Caco-2 (cell line): ENCODE results near the gene PIGO. TPM values are rescaled to one million over a fixed set of nuclear protein-coding genes. Genes with fewer than 3 reads are reported as not detected.

Experiments
- BruUV-seq: library from RNA; stranded (reverse); fragments of 400-500 nt; replicated peaks from 2 replicates; lab custom pipeline; 2021; lab: Mats Ljungman, UMichigan
- CTCF ChIA-PET: fragments of 300-600 bp; sonication (Branson Sonifier 250); formaldehyde crosslinking; loops from one replicate; lab custom pipeline; 2022; ENCODE audit warnings: antibody characterized with exemption; lab: Charles Lee
- POLR2A ChIA-PET: fragments of 300-600 bp; sonication (Branson Sonifier 250); formaldehyde crosslinking; loops from one replicate; lab custom pipeline; 2022; ENCODE audit warnings: antibody characterized with exemption; lab: Charles Lee
- DNase-seq, 2 experiments: peaks; one replicate each; pipeline versions ENCODE4 v3.0.0 to v3.0.0-alpha.2; 2020 to 2022
- H3K27me3 ChIP-seq: replicated peaks from 2 replicates; pipeline ENCODE4 v1.6.0; 2011; ENCODE audit warnings: low read length; ENCODE audit not compliant: control insufficient read depth, insufficient read depth
- H3K36me3 ChIP-seq: 2 replicates; pipeline ENCODE4 v1.5.1; 2011; ENCODE audit warnings: low read length; ENCODE audit not compliant: control insufficient read depth, insufficient read depth
- H3K4me1 ChIP-seq: fragments of 250-450 bp; sonication (Bioruptor Pico); 2 replicates; pipeline ENCODE4 v1.5.1; 2020; ENCODE audit warnings: mild to moderate bottlenecking
- H3K4me3 ChIP-seq: 2 replicates; pipeline ENCODE4 v1.5.1; 2011; ENCODE audit warnings: low read depth, mild to moderate bottlenecking, control low read depth, low read length
- H3K9me3 ChIP-seq: fragments of 250-450 bp; sonication (Bioruptor Pico); 2 replicates; pipeline ENCODE4 v1.5.1; 2020; ENCODE audit warnings: mild to moderate bottlenecking, moderate library complexity
- H3K27ac Mint-ChIP-seq: one replicate; pipeline ENCODE4 v1.8.0; 2022; ENCODE audit warnings: mixed read lengths; ENCODE audit not compliant: unreplicated experiment
- H3K27me3 Mint-ChIP-seq: one replicate; pipeline ENCODE4 v1.8.0; 2022; ENCODE audit warnings: mixed read lengths; ENCODE audit not compliant: insufficient read depth, unreplicated experiment
- H3K36me3 Mint-ChIP-seq: one replicate; pipeline ENCODE4 v1.8.0; 2022; ENCODE audit warnings: mild to moderate bottlenecking, mixed read lengths; ENCODE audit not compliant: insufficient read depth, unreplicated experiment
- H3K4me1 Mint-ChIP-seq: one replicate; pipeline ENCODE4 v1.8.0; 2022; ENCODE audit warnings: low read depth, mixed read lengths; ENCODE audit not compliant: unreplicated experiment
- H3K4me3 Mint-ChIP-seq: one replicate; pipeline ENCODE4 v1.8.0; 2022; ENCODE audit warnings: mild to moderate bottlenecking, moderate library complexity, mixed read lengths; ENCODE audit not compliant: unreplicated experiment
- H3K9me3 Mint-ChIP-seq: one replicate; pipeline ENCODE4 v1.8.0; 2022; ENCODE audit warnings: mixed read lengths; ENCODE audit not compliant: unreplicated experiment
- CTCF ChIP-seq, 2 experiments: fragments of 200-600 bp in 1 of 2; IDR thresholded peaks; 1 replicate in 1 of 2; 2 replicates in 1 of 2; pipeline versions ENCODE4 v1.5.1 to v1.8.0; 2011 to 2022; ENCODE audit warnings: antibody characterized with exemption in 1 of 2, control low read depth in 1 of 2, inconsistent platforms in 1 of 2, low read depth in 1 of 2, low read length in 1 of 2, mild to moderate bottlenecking in 1 of 2, moderate library complexity in 1 of 2; ENCODE audit not compliant: insufficient read depth in 1 of 2, severe bottlenecking in 1 of 2, unreplicated experiment in 1 of 2
- intact Hi-C: fragments of 100-400 bp; cut with micrococcal nuclease; formaldehyde crosslinking; loops from one replicate; pipeline ENCODE4 v1.10.0; 2022; ENCODE audit not compliant: unreplicated experiment
- total RNA-seq: library from RNA; stranded (reverse); gene quantifications from 2 replicates; pipeline ENCODE4 v1.2.3, GENCODE V29; 2022

The PIGO gene
- total RNA-seq, 1 experiment from 2014 or later: 38.7 TPM

- Mint-ChIP-seq H3K27me3 (no peaks in the 10 kb centered on the region), H3K27ac (peak overlapping the region; percentile 68), H3K36me3 (peaks cover 14% of the 10 kb centered on the region), H3K4me1 (peaks cover 17% of the 10 kb centered on the region), H3K4me3 (peak overlapping the region; percentile 91), H3K9me3 (no peaks in the 10 kb centered on the region)
- peak; percentile 90 for TF ChIP-seq CTCF (IDR thresholded peaks at IDR 0.05; ENCODE audit: insufficient read depth in 1 of 2, low read depth in 1 of 2, low read length in 1 of 2, severe bottlenecking in 1 of 2, unreplicated experiment in 1 of 2)
- DNase-seq: peak; percentile 90 to 91
- ChIA-PET CTCF (interaction anchor here (0.6 to 3.0 kb wide), 10 partner anchors 14 to 437 kb away, joined by 3 to 54 read pairs (median 4); partner anchors contain the start of gene UNC13B), POLR2A (interaction anchor here (0.6 to 3.3 kb wide), 4 partner anchors 14 to 694 kb away, joined by 3 to 26 read pairs (median 8); partner anchors contain the start of genes STOML2 and UNC13B)
- H3K4me1 ChIP-seq: peaks cover 21% of the 10 kb centered on the region
- H3K36me3 ChIP-seq: no peaks in the 10 kb centered on the region
- BruUV-seq: no TSS peak
- no peaks in the 10 kb centered on the region for H3K9me3 ChIP-seq
- intact Hi-C loops: loop anchor here (1.0 to 10.0 kb wide), 7 partner anchors 44 to 618 kb away; partner anchors contain the start of genes CREB3 and TLN1
- peak overlapping the region; percentile 92 for H3K4me3 ChIP-seq
- H3K27me3 ChIP-seq: no peaks in the 10 kb centered on the region
Measured at GRCh38 chr9:35116898-35117551, 20.6 kb upstream of the PIGO start.

- intact Hi-C loops: loop anchor here (1.0 to 10.0 kb wide), 6 partner anchors 45 to 618 kb away; partner anchors contain the start of genes CREB3 and TLN1
- Mint-ChIP-seq H3K4me3 (peak overlapping the region; percentile 91), H3K9me3 (no peaks in the 10 kb centered on the region), H3K4me1 (peaks cover 21% of the 10 kb centered on the region), H3K36me3 (peaks cover 18% of the 10 kb centered on the region), H3K27ac (peak overlapping the region; percentile 68), H3K27me3 (no peaks in the 10 kb centered on the region)
- Histone ChIP-seq H3K27me3 (no peaks in the 10 kb centered on the region), H3K4me3 (peak overlapping the region; percentile 92), H3K9me3 (no peaks in the 10 kb centered on the region), H3K4me1 (peaks cover 25% of the 10 kb centered on the region), H3K36me3 (no peaks in the 10 kb centered on the region)
- CTCF ChIA-PET: interaction anchor here (0.6 to 3.0 kb wide), 11 partner anchors 13 to 479 kb away, joined by 3 to 54 read pairs (median 4); partner anchors contain the start of genes SIGMAR1 and UNC13B
- no TSS peak for BruUV-seq
- no peak for DNase-seq
- no peak for TF ChIP-seq CTCF (IDR thresholded peaks at IDR 0.05; ENCODE audit: insufficient read depth in 1 of 2, low read depth in 1 of 2, low read length in 1 of 2, severe bottlenecking in 1 of 2, unreplicated experiment in 1 of 2)
- POLR2A ChIA-PET: interaction anchor here (0.7 to 3.3 kb wide), 4 partner anchors 13 to 695 kb away, joined by 3 to 26 read pairs (median 8); partner anchors contain the start of genes PIGO, STOML2 and UNC13B
Measured at GRCh38 chr9:35116539-35116897, 20.1 kb upstream of the PIGO start.
